Upper lobe of right lung (tissue), 1 donor: ENCODE data around the gene ADH1A. TPM values are rescaled to one million over a fixed set of nuclear protein-coding genes. Genes with fewer than 3 reads are reported as not detected.
A peak's percentile ranks its signal among the peaks of the same experiment; 100 is the strongest.

Experiments
- ATAC-seq: fragments of 200-7000 bp; cut with Tn5 transposase; one replicate; pipeline ENCODE4 v1.9.1; 2020; ENCODE audit warnings: mild to moderate bottlenecking, moderate library complexity
- DNase-seq: peaks from one replicate; pipeline ENCODE4 v3.0.0-alpha.2; 2020
- H3K27ac ChIP-seq: fragments of 200-600 bp; one replicate; pipeline ENCODE4 v1.8.0; 2022
- H3K27me3 ChIP-seq: fragments of 200-600 bp; one replicate; pipeline ENCODE4 v1.8.0; 2022; ENCODE audit warnings: mild to moderate bottlenecking
- H3K36me3 ChIP-seq: fragments of 200-600 bp; one replicate; pipeline ENCODE4 v1.8.0; 2022
- H3K4me1 ChIP-seq: fragments of 200-600 bp; one replicate; pipeline ENCODE4 v1.8.0; 2022
- H3K4me3 ChIP-seq: fragments of 200-600 bp; one replicate; pipeline ENCODE4 v1.8.0; 2022; ENCODE audit warnings: mild to moderate bottlenecking
- H3K9me3 ChIP-seq: fragments of 200-600 bp; one replicate; pipeline ENCODE4 v1.8.0; 2022
- intact Hi-C: fragments of 100-400 bp; cut with DNase I; formaldehyde crosslinking; loops from one replicate; pipeline ENCODE4 v1.11.0; 2022
- total RNA-seq: library from RNA; stranded (reverse); fragmentation: NEBNext Ultra II Directional; extraction: Animal tissue kit (Norgen Biotek cat#: 25700); gene quantifications from one replicate; pipeline ENCODE4 v1.2.1, GENCODE V29; 2021
- TF ChIP-seq, protein P1 (sequence below): fragments of 200-600 bp; IDR thresholded peaks from one replicate; pipeline ENCODE4 v1.8.0; 2022; ENCODE audit warnings: antibody characterized with exemption
- donor health status: DM: no; HTN: yes; CAD: no; lungs with severe emphysema.

Gene ADH1A
- total RNA-seq, 1 donor from 2014 or later: 3.6 TPM

DNA sequence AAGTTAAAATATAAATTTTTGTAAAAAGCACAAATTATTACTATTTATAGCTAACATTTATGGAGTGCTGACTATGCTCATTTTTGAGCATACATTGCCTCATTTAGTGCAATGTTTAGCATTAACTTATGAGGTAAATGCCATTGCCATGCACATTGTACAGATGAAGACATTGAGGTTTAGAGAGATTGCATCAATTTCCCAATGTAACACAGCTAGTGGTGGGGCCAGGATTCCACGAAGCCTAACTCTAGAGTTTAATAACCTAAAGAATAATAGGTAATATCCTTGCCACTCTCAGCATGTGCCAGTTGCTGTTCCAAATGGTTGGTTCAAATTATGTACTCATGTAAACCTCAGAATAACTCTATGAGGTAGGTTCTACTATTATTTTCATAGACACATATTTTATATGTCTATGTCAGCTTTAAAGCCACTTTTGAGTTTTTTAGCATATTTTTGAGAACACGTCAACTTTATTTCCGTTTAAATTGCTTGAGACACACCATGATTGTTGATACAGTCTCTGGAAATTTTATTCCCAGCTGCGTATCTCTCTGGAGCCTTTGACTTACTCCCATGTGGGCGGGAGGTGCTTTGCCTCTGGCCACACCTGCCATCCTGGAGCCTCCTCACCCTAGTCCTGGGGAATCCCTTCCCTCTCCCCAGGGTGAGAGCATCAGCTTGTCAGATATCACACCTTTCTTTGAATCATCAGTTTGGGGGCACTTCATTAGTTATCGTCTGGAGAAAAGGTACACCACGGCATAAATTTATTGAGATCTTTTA lies 10.8 kb upstream of the ADH1A start:
- peaks cover 16% of the 10 kb centered on the region for H3K4me1 ChIP-seq
- TF ChIP-seq, protein P1, sequence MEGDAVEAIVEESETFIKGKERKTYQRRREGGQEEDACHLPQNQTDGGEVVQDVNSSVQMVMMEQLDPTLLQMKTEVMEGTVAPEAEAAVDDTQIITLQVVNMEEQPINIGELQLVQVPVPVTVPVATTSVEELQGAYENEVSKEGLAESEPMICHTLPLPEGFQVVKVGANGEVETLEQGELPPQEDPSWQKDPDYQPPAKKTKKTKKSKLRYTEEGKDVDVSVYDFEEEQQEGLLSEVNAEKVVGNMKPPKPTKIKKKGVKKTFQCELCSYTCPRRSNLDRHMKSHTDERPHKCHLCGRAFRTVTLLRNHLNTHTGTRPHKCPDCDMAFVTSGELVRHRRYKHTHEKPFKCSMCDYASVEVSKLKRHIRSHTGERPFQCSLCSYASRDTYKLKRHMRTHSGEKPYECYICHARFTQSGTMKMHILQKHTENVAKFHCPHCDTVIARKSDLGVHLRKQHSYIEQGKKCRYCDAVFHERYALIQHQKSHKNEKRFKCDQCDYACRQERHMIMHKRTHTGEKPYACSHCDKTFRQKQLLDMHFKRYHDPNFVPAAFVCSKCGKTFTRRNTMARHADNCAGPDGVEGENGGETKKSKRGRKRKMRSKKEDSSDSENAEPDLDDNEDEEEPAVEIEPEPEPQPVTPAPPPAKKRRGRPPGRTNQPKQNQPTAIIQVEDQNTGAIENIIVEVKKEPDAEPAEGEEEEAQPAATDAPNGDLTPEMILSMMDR: no peak
- intact Hi-C loops: no loop called here
- no peaks in the 10 kb centered on the region for H3K27me3 ChIP-seq
- peaks cover 5% of the 10 kb centered on the region for H3K9me3 ChIP-seq
- no peak for ATAC-seq
- DNase-seq: no peak
- H3K4me3 ChIP-seq: no peak overlapping the region
- H3K36me3 ChIP-seq: no peaks in the 10 kb centered on the region
- peak overlapping the region; percentile 47 for H3K27ac ChIP-seq

DNA sequence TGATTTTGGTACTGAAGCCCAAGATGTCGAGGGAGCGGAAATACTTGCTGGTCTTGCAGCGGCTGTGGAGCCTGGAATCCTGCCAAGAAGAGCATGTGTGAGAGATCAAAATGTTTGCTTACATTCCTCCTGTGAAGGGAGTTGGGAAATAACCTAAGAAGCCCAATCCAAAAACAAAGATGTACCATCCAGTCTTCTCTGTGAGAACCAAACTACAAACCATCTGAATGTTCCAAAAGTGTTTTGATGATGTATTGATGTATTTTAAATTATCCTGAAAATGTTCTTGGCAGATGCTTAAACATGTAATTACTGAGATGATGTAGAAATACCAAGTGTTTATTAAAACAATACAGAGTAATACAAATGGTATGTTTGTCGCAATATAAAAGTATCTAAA lies 10.1 kb upstream of the ADH1A start:
- intact Hi-C loops: no loop called here
- Histone ChIP-seq H3K27ac (no peak overlapping the region), H3K9me3 (peaks cover 5% of the 10 kb centered on the region), H3K27me3 (no peaks in the 10 kb centered on the region), H3K4me3 (no peak overlapping the region), H3K4me1 (peaks cover 16% of the 10 kb centered on the region), H3K36me3 (no peaks in the 10 kb centered on the region)
- TF ChIP-seq, protein P1: no peak
- ATAC-seq (peak; percentile 72), DNase-seq (peak; percentile 72)

DNA sequence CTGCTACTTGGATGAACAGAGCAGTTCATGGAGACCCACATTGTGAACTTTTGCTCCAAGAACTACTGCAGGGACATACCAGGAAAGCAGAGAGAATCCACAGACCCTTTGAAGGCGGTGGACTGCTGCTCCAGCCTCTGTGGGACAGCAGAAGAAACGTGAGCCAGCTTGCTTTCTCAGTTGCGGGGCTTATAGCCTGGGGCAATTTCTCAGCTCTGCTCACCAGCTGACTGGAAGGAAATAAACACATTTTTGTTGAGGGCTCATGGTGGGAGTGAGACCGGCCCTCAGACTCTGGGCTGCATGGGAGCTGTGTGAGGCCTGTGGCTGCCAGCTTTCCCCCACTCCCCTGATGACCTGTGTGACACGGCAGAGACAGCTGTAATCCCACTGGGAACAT lies 2.6 kb upstream of the ADH1A start:
- Histone ChIP-seq H3K27me3 (no peaks in the 10 kb centered on the region), H3K36me3 (no peaks in the 10 kb centered on the region), H3K4me3 (no peak overlapping the region), H3K9me3 (peaks cover 5% of the 10 kb centered on the region), H3K4me1 (no peaks in the 10 kb centered on the region), H3K27ac (no peak overlapping the region)
- ATAC-seq: no peak
- TF ChIP-seq, protein P1: no peak
- intact Hi-C loops: no loop called here
- DNase-seq: no peak

DNA sequence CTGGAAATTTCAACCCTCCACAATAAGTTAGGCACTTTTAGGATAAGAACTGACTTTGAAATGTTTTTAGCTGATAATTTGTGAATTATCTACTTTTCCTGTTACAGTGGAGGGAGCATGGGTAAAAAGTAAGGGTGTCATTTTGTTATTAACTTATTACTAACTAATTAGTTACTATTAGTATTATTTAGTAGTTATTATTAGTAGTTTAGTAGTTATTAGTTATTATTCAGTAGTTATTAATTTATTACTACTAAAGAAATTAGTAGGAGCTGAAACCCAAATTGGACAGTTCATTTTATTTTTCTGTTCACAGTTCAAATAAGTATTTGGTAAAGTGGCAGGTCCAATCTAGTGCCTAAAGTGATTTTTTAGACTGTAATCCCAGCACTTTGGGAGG lies 5.4 kb downstream of the ADH1A start:
- Histone ChIP-seq H3K27ac (no peak overlapping the region), H3K36me3 (no peaks in the 10 kb centered on the region), H3K27me3 (no peaks in the 10 kb centered on the region), H3K9me3 (no peaks in the 10 kb centered on the region), H3K4me1 (no peaks in the 10 kb centered on the region), H3K4me3 (no peak overlapping the region)
- TF ChIP-seq, protein P1: no peak
- ATAC-seq (no peak), DNase-seq (no peak)
- intact Hi-C loops: no loop called here

DNA sequence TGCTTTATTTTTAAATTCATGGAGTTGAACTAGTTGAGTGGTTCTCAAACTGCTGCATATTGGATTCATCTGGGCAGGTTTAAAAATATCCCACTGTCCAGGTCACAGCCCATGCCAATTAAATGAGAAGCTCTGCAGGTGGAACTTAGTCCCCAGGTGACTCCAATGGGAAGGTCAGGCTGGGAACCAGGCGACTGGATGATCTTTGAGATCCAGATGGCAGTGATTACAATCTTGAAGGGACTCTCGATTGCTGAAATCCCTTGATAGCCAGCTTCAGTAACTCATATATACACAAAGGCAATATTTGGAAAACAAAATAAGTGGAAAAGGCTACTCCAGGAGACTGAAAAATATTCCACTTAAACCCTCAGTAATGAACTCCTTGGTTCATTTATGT lies 8.1 kb downstream of the ADH1A start:
- intact Hi-C loops: no loop called here
- H3K27ac ChIP-seq: no peak overlapping the region
- H3K4me3 ChIP-seq: no peak overlapping the region
- no peaks in the 10 kb centered on the region for H3K4me1 ChIP-seq
- no peak for ATAC-seq
- TF ChIP-seq, protein P1: no peak
- H3K27me3 ChIP-seq: no peaks in the 10 kb centered on the region
- DNase-seq: no peak
- no peaks in the 10 kb centered on the region for H3K36me3 ChIP-seq
- H3K9me3 ChIP-seq: no peaks in the 10 kb centered on the region
